ENCODE results near the gene MAPK12. TPM values are rescaled to one million over a fixed set of nuclear protein-coding genes. Genes with fewer than 3 reads are reported as not detected.
A peak's percentile ranks its signal among the peaks of the same experiment; 100 is the strongest.

The MAPK12 gene
- total and polyA plus RNA-seq, 4 donors = 0.83 to 2.8 (median 1.9) TPM

DNA sequence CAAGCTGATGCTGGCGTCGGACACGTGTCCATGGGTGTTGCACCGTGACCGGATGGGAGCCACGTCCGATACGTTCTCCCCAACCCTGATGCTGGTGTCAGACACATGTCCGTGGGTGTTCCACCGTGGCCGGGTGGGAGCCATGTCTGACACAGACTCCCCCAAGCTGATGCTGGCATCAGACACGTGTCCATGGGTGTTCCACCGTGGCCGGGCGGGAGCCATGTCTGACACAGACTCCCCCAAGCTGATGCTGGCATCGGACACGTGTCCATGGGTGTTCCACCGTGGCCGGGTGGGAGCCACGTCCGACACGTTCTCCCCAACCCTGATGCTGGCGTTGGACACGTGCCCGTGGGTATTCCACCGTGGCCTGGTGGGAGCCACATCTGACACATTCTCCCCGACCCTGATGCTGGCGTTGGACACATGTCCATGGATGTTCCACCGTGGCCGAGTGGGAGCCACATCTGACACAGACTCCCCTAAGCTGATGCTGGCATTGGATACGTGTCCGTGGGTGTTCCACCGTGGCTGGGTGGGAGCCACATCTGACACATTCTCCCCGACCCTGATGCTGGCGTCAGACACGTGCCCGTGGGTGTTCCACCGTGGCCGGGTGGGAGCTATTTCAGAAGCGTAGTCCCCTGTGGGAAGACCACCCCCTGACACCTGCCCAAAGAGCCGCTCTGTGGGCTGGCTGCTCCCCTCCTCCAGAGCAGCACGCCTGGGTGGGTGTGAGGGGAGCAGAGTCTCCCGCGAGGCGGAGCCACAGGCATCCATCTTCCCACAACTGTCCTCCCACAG lies 40.7 kb downstream of the MAPK12 start:
- TF ChIP-seq EGR1 (IDR thresholded peaks at IDR 0.05; ENCODE audit: low read depth in 2 of 2) (no peak), HNF4G (IDR thresholded peaks at IDR 0.05) (no peak), GABPA (IDR thresholded peaks at IDR 0.05 in 1 of 2, conservative IDR thresholded peaks at IDR 0.05 in 1 of 2) (no peak), FOXA2 (IDR thresholded peaks at IDR 0.05) (no peak), FOXA1 (IDR thresholded peaks at IDR 0.05) (no peak), TAF1 (conservative IDR thresholded peaks at IDR 0.05) (no peak), RAD21 (IDR thresholded peaks at IDR 0.05) (no peak)
- TF ChIP-seq, protein P1, sequence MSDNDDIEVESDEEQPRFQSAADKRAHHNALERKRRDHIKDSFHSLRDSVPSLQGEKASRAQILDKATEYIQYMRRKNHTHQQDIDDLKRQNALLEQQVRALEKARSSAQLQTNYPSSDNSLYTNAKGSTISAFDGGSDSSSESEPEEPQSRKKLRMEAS (IDR thresholded peaks at IDR 0.05) = no peak
- no peaks in the 10 kb centered on the region for H3K9me3 ChIP-seq (ENCODE audit: control insufficient read depth in 4 of 4, low read length in 3 of 4)
- peaks cover 4 to 15% (median 7%) of the 10 kb centered on the region in 4 donors for H3K4me1 ChIP-seq (ENCODE audit: control insufficient read depth in 4 of 4, insufficient read depth in 4 of 4, low read length in 3 of 4)
- 98% methylated on average over 45 of the region's 45 CpGs for WGBS
- no peaks in the 10 kb centered on the region for H3K27me3 ChIP-seq (ENCODE audit: control insufficient read depth in 4 of 4, insufficient read depth in 4 of 4, low read length in 3 of 4)
- no peak overlapping the region for H3K27ac ChIP-seq (ENCODE audit: low read depth in 1 of 2, low read length in 2 of 2)
- peaks cover 33 to 78% (median 41%) of the 10 kb centered on the region in 4 donors for H3K36me3 ChIP-seq (ENCODE audit: control insufficient read depth in 4 of 4, insufficient read depth in 3 of 4, low read depth in 1 of 4, low read length in 3 of 4)
- no peak overlapping the region for H3K9ac ChIP-seq (ENCODE audit: low read depth in 1 of 2, low read length in 2 of 2)
- no peak overlapping the region for H3K4me3 ChIP-seq (ENCODE audit: low read depth in 1 of 3, low read length in 3 of 3)
- no peak for DNase-seq (ENCODE audit: low spot score)

DNA sequence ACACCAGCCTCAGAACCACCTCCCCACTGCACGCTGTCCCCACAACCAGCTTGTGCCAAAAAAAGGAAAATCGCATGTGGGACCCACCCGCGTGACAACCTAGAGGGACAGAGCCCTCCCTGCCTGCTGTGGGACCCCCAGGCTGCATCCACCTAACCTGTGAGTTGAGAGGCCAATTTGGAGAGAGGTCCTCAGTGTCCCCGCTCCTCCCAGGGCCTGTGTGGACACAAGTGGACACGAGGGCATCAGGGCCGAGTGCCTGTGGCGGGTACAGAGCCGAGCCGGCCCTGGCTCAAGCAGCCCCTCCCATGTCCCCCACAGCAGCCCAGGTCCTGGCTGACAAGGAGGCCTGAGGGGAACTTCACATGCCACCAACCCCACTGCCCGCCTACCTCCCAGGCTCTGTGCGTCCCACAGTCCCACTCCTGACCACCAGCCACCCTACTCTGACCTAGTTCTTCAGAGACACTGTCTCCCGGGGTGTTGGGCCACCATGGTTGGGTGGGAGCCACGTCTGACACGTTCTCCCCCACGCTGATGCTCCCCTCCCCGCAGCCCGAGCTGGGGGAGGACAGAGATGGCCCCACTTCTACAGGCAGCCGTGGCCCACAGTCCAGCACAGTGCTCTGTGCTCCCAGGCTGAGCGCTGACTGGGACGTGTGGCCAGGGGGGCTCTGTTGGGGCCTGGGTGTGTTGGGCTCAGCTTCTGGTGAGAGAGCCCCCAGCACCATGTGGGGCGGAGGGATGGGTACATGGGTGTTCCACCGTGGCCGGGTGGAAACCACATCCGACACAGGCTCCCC lies 41.5 kb downstream of the MAPK12 start:
- no peak overlapping the region for H3K27ac ChIP-seq (ENCODE audit: low read depth in 1 of 2, low read length in 2 of 2)
- H3K27me3 ChIP-seq (ENCODE audit: control insufficient read depth in 4 of 4, insufficient read depth in 4 of 4, low read length in 3 of 4) = no peaks in the 10 kb centered on the region
- DNase-seq (ENCODE audit: low spot score) = no peak
- WGBS = 87% methylated on average over 25 of the region's 25 CpGs
- no peak for TF ChIP-seq FOXA2 (IDR thresholded peaks at IDR 0.05)
- TF ChIP-seq, protein P2, sequence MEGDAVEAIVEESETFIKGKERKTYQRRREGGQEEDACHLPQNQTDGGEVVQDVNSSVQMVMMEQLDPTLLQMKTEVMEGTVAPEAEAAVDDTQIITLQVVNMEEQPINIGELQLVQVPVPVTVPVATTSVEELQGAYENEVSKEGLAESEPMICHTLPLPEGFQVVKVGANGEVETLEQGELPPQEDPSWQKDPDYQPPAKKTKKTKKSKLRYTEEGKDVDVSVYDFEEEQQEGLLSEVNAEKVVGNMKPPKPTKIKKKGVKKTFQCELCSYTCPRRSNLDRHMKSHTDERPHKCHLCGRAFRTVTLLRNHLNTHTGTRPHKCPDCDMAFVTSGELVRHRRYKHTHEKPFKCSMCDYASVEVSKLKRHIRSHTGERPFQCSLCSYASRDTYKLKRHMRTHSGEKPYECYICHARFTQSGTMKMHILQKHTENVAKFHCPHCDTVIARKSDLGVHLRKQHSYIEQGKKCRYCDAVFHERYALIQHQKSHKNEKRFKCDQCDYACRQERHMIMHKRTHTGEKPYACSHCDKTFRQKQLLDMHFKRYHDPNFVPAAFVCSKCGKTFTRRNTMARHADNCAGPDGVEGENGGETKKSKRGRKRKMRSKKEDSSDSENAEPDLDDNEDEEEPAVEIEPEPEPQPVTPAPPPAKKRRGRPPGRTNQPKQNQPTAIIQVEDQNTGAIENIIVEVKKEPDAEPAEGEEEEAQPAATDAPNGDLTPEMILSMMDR (IDR thresholded peaks at IDR 0.05; ENCODE audit: low read depth, low read length, missing input control) = no peak
- no peak overlapping the region for H3K4me3 ChIP-seq (ENCODE audit: low read depth in 1 of 3, low read length in 3 of 3)
- H3K9ac ChIP-seq (ENCODE audit: low read depth in 1 of 2, low read length in 2 of 2) = no peak overlapping the region
- H3K4me1 ChIP-seq (ENCODE audit: control insufficient read depth in 4 of 4, insufficient read depth in 4 of 4, low read length in 3 of 4) = peaks cover 4 to 15% (median 7%) of the 10 kb centered on the region in 4 donors
- peaks cover 38 to 76% (median 44%) of the 10 kb centered on the region in 4 donors for H3K36me3 ChIP-seq (ENCODE audit: control insufficient read depth in 4 of 4, insufficient read depth in 3 of 4, low read depth in 1 of 4, low read length in 3 of 4)
- H3K9me3 ChIP-seq (ENCODE audit: control insufficient read depth in 4 of 4, low read length in 3 of 4) = no peaks in the 10 kb centered on the region

DNA sequence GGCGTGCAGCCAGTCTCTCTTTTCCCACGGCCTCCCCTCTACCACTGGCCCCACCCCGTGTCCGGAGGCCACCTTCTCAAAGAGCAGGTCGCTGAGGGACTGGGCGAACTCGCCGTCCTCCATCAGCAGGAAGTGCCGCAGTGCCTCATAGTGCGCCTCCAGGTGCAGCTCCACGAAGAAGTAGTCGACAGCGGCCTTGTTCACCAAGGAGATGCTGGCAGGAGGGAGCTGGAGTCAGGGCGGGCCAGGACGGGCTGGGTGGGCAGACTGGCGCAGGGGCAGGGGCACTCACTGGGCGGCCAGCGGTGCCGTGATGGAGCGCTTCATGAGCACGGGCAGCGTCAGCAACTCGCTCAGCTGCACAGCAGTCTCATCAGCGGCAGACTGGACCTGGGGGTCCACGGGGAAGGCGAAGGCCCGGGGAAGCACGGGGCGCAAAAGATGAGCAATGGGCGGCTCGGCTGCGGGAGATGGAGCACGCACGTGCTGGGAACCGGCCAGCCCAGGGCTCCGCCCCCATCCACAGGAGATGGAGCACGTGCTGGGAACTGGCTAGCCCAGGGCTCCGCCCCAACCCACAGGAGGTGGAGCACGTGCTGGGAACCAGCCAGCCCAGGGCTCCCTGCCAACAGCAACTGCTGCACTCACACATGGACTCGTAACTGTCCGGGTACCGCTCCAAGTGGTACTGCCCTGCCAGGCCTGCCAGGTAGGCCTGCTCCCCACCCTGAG lies 42.3 kb downstream of the MAPK12 start:
- peaks cover 34 to 77% (median 45%) of the 10 kb centered on the region in 4 donors for H3K36me3 ChIP-seq (ENCODE audit: control insufficient read depth in 4 of 4, insufficient read depth in 3 of 4, low read depth in 1 of 4, low read length in 3 of 4)

More for the DNA sequence above, 42.3 kb downstream of the MAPK12 start:
- peak; percentile 72 for DNase-seq (ENCODE audit: low spot score)
- Histone ChIP-seq H3K4me3 (ENCODE audit: low read depth in 1 of 3, low read length in 3 of 3) (no peak overlapping the region), H3K9me3 (ENCODE audit: control insufficient read depth in 4 of 4, low read length in 3 of 4) (no peaks in the 10 kb centered on the region), H3K27ac (ENCODE audit: low read depth in 1 of 2, low read length in 2 of 2) (no peak overlapping the region), H3K27me3 (ENCODE audit: control insufficient read depth in 4 of 4, insufficient read depth in 4 of 4, low read length in 3 of 4) (no peaks in the 10 kb centered on the region), H3K9ac (ENCODE audit: low read depth in 1 of 2, low read length in 2 of 2) (no peak overlapping the region), H3K4me1 (ENCODE audit: control insufficient read depth in 4 of 4, insufficient read depth in 4 of 4, low read length in 3 of 4) (peaks cover 4 to 15% (median 7%) of the 10 kb centered on the region in 4 donors)
- TF ChIP-seq YY1 (IDR thresholded peaks at IDR 0.05) (no peak), HNF4A (conservative IDR thresholded peaks at IDR 0.05) (peak; percentile 10 to 55), SP1 (IDR thresholded peaks at IDR 0.05) (peak; percentile 48)
- WGBS = 65% methylated on average over 42 of the region's 42 CpGs

All from liver (tissue), 9 donors.